Fibroblast of mammary gland (primary cell): Measurements from ENCODE around the gene WDR7.
A peak's percentile ranks its signal among the peaks of the same experiment; 100 is the strongest.

ENCODE experiments used
- DNase-seq: peaks from one replicate; pipeline ENCODE4 v3.0.0-alpha.2; 2010; ENCODE audit warnings: low read depth
- H3K4me3 ChIP-seq: 2 replicates; pipeline ENCODE4 v1.5.1; 2011; ENCODE audit warnings: low read depth, mild to moderate bottlenecking, low read length, moderate library complexity; ENCODE audit not compliant: control insufficient read depth
- TF ChIP-seq, protein P1 (sequence below): conservative IDR thresholded peaks from 2 replicates; pipeline ENCODE4 v1.5.1; 2011; ENCODE audit warnings: low read depth, low read length, inconsistent platforms; ENCODE audit not compliant: control insufficient read depth, insufficient read depth

The WDR7 gene

GRCh38 chr18:56715121-56715520, 64.0 kb downstream of the WDR7 start:
- DNase-seq, result peak; percentile 14
- TF ChIP-seq, protein P1, sequence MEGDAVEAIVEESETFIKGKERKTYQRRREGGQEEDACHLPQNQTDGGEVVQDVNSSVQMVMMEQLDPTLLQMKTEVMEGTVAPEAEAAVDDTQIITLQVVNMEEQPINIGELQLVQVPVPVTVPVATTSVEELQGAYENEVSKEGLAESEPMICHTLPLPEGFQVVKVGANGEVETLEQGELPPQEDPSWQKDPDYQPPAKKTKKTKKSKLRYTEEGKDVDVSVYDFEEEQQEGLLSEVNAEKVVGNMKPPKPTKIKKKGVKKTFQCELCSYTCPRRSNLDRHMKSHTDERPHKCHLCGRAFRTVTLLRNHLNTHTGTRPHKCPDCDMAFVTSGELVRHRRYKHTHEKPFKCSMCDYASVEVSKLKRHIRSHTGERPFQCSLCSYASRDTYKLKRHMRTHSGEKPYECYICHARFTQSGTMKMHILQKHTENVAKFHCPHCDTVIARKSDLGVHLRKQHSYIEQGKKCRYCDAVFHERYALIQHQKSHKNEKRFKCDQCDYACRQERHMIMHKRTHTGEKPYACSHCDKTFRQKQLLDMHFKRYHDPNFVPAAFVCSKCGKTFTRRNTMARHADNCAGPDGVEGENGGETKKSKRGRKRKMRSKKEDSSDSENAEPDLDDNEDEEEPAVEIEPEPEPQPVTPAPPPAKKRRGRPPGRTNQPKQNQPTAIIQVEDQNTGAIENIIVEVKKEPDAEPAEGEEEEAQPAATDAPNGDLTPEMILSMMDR, result no peak
- no peak overlapping the region for H3K4me3 ChIP-seq

DNA sequence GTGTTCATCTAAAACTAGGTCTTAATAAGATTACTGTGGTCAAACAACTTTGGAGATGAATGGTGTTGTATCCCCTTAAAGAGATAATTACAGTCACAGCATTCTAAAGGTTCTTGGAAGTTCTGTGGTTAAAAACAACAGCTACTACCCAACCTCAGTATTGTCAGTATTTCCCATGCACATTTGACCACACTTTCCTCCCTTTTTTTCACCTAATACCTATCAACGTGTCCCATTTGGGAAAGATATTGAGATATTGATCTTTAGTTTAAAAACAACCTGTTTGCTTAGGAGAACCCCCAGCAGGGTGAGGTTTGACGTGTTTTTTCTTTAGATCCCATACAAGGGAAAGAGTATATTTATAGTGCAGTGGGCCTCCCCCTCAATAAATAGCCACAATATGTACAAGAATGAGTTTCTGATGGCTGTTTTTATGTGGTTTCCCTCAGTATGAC, 65.6 kb downstream of the WDR7 start:
- no peak for DNase-seq
- TF ChIP-seq, protein P1, result no peak
- no peak overlapping the region for H3K4me3 ChIP-seq

GRCh38 chr18:56721031-56721430, 69.9 kb downstream of the WDR7 start:
- no peak overlapping the region for H3K4me3 ChIP-seq
- TF ChIP-seq, protein P1, result no peak
- no peak for DNase-seq

GRCh38 chr18:56721491-56721890, 70.3 kb downstream of the WDR7 start:
- H3K4me3 ChIP-seq, result no peak overlapping the region
- TF ChIP-seq, protein P1, result no peak
- no peak for DNase-seq

DNA sequence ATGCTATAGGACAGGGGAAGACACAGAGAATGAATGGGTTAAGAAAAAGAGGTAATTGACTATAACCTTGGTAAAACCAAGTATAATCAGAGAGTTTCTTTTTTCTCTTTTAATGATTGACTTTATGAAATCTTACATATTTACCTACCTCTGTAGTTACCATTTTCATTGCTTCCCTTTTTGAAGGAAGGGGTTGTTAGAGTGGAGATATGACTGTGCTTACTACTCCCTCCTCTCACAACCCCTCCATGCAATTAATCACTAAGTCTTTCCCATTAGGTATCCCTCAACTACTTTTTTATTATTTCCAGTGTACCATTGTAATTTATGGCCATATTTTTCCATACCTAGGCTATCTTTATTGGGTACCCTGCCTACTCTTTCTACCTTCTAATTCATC, 71.4 kb downstream of the WDR7 start:
- H3K4me3 ChIP-seq, result no peak overlapping the region
- TF ChIP-seq, protein P1, result no peak

DNA sequence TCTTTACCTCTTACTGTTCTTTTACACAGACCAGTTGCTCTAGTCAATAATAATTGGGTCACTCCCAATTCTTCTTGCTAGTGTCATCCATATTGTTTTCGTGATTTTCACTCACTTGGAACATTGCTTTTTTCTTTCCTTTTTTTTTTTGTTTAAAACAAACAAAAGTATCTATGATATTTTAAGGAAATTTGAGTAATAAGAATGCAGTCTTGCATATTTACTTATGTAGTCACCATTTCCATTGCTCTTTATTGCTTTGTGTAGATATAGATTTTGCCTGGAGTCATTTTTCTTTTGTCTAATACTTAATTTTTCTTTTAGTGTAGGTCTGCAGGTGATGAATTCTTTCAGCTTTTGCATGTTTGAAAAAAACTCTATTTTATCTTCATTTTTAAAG, 71.9 kb downstream of the WDR7 start:
- H3K4me3 ChIP-seq, result no peak overlapping the region
- TF ChIP-seq, protein P1, result no peak
- no peak for DNase-seq

More for the DNA sequence above, 71.4 kb downstream of the WDR7 start:
- no peak for DNase-seq

DNA sequence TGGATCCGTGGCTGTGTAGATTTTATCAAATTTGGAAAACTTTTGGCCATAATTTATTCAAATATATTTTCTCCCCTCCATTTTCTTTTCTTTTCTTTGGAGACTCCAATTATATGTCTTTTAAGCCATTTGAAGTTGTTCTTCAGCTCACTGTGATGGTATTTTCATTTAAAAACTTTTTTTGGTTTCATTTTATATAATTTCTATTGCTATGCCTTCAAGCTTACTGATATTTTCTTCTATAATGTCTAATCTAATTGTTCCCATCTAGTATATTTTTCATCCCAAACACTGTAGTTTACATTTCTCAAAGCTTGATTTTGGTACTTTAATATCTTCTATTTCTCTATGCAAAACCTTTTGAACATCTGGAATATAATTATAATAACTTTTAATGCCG, 72.5 kb downstream of the WDR7 start:
- DNase-seq, result no peak
- TF ChIP-seq, protein P1, result no peak
- no peak overlapping the region for H3K4me3 ChIP-seq
